Uterus (tissue), 4 donors: ENCODE measurements around the gene COA6. TPM values are rescaled to one million over a fixed set of nuclear protein-coding genes. Genes with fewer than 3 reads are reported as not detected.

Experiments
- DNase-seq, 2 donors: peaks; one replicate each; pipeline ENCODE4 v3.0.0-alpha.2; 2019 to 2020
- H3K27ac ChIP-seq, 2 donors: fragments of 200-600 bp; sonication (generic); 1 replicate in 1 of 2; 2 replicates in 1 of 2; pipeline ENCODE4 v1.5.1; 2016 to 2018
- H3K27me3 ChIP-seq, 2 donors: fragments of 200-600 bp; sonication (generic); one replicate each; pipeline ENCODE4 v1.5.1; 2018 to 2019; ENCODE audit warnings: control low read depth in 1 of 2
- H3K36me3 ChIP-seq, 2 donors: fragments of 200-600 bp; sonication (generic); one replicate each; pipeline ENCODE4 v1.5.1; 2019; ENCODE audit warnings: control low read depth in 1 of 2
- H3K4me1 ChIP-seq, 2 donors: fragments of 200-600 bp; sonication (generic); one replicate each; pipeline ENCODE4 v1.5.1; 2018 to 2019; ENCODE audit warnings: control low read depth in 1 of 2
- H3K4me3 ChIP-seq, 2 donors: fragments of 200-600 bp; sonication (generic); 1 replicate in 1 of 2; 2 replicates in 1 of 2; pipeline ENCODE4 v1.5.1; 2018 to 2019; ENCODE audit warnings: mild to moderate bottlenecking in 1 of 2
- H3K9me3 ChIP-seq, 2 donors: fragments of 200-600 bp; sonication (generic); one replicate each; pipeline ENCODE4 v1.5.1; 2019; ENCODE audit warnings: control low read depth in 1 of 2
- CTCF ChIP-seq, 4 experiments: fragments of 200-600 bp in 2 of 4; fragments of 450-650 bp in 2 of 4; sonication (generic) in 2 of 4; IDR thresholded peaks; one replicate each; pipeline ENCODE4 v1.5.1; 2016 to 2019; ENCODE audit warnings: antibody characterized with exemption in 4 of 4, mild to moderate bottlenecking in 2 of 4, moderate library complexity in 1 of 4
- POLR2A ChIP-seq, 2 donors: fragments of 450-650 bp; IDR thresholded peaks; one replicate each; pipeline ENCODE4 v1.6.1; 2016; ENCODE audit warnings: antibody characterized with exemption in 2 of 2, mild to moderate bottlenecking in 1 of 2, moderate library complexity in 1 of 2
- intact Hi-C: fragments of 100-400 bp; cut with DNase I; formaldehyde crosslinking; loops from one replicate; pipeline ENCODE4 v1.15.1; 2023; ENCODE audit warnings: low total_unique reads
- total RNA-seq, 4 donors: library from RNA; depleted of rRNA in 3 of 4; stranded (reverse); fragments of >200 nt in 3 of 4; gene quantifications; one replicate each; pipeline versions ENCODE4 v1.1.0 to v1.2.4, GENCODE V29; 2014 to 2023
- donor health status: DM: yes; HTN: yes; CAD: no.

Gene COA6
- total RNA-seq: 10 to 100 TPM; 10.6 to 16.8 (median 14.6) TPM

- peak; percentile 31 to 47 for TF ChIP-seq POLR2A (IDR thresholded peaks at IDR 0.05)
- TF ChIP-seq CTCF (IDR thresholded peaks at IDR 0.05): peak in 1 of 4 experiments; percentile 8
Observed at GRCh38 chr1:234373064-234373958, at the start of gene COA6. Gene COA6, plus strand, starts transcription at chr1:234373456. Its CDS starts 11 bp downstream, at chr1:234373467.

GRCh38 chr1:234324821-234325220 is 48.4 kb upstream of the COA6 start:
- intact Hi-C loops: no loop called here
- no peak overlapping the region for H3K4me3 ChIP-seq

More at GRCh38 chr1:234373064-234373958, at the start of gene COA6:
- peak; percentile 82 to 90 for DNase-seq
- intact Hi-C loops: no loop called here
- H3K4me3 ChIP-seq: peak within 1 kb of the TSS; percentile 84 to 85
- H3K4me1 ChIP-seq: no peaks in the 10 kb centered on the region
- H3K27me3 ChIP-seq: no peaks in the 10 kb centered on the region
- no peaks in the 10 kb centered on the region for H3K36me3 ChIP-seq
- no peaks in the 10 kb centered on the region for H3K9me3 ChIP-seq
- H3K27ac ChIP-seq: peak within 1 kb of the TSS; percentile 91 to 93

GRCh38 chr1:234325878-234326496 is 47.3 kb upstream of the COA6 start:
- intact Hi-C loops: no loop called here
- DNase-seq: no peak
- TF ChIP-seq CTCF (IDR thresholded peaks at IDR 0.05): no peak
- no peak for TF ChIP-seq POLR2A (IDR thresholded peaks at IDR 0.05)

More at GRCh38 chr1:234324821-234325220, 48.4 kb upstream of the COA6 start:
- Histone ChIP-seq H3K4me1 (no peaks in the 10 kb centered on the region), H3K9me3 (no peaks in the 10 kb centered on the region), H3K27me3 (no peaks in the 10 kb centered on the region), H3K36me3 (no peaks in the 10 kb centered on the region), H3K27ac (no peak overlapping the region)
- no peak for DNase-seq
- TF ChIP-seq POLR2A (IDR thresholded peaks at IDR 0.05): no peak
- no peak for TF ChIP-seq CTCF (IDR thresholded peaks at IDR 0.05)

GRCh38 chr1:234326497-234327366 is 46.5 kb upstream of the COA6 start:
- TF ChIP-seq CTCF (IDR thresholded peaks at IDR 0.05): peak; percentile 32 to 52 (median 35)
- TF ChIP-seq POLR2A (IDR thresholded peaks at IDR 0.05): no peak
- Histone ChIP-seq H3K27me3 (no peaks in the 10 kb centered on the region), H3K9me3 (no peaks in the 10 kb centered on the region), H3K4me1 (no peaks in the 10 kb centered on the region), H3K4me3 (no peak overlapping the region), H3K27ac (no peak overlapping the region), H3K36me3 (no peaks in the 10 kb centered on the region)
- intact Hi-C loops: no loop called here
- DNase-seq: peak in 1 of 2 donors; percentile 18

More at GRCh38 chr1:234325878-234326496, 47.3 kb upstream of the COA6 start:
- H3K27ac ChIP-seq: no peak overlapping the region
- no peaks in the 10 kb centered on the region for H3K36me3 ChIP-seq
- H3K9me3 ChIP-seq: no peaks in the 10 kb centered on the region
- H3K4me3 ChIP-seq: no peak overlapping the region
- H3K4me1 ChIP-seq: no peaks in the 10 kb centered on the region
- no peaks in the 10 kb centered on the region for H3K27me3 ChIP-seq
